A549 (cell line): ENCODE results near the gene GRPEL2. TPM values are rescaled to one million over a fixed set of nuclear protein-coding genes. Genes with fewer than 3 reads are reported as not detected.

Source experiments
- ATAC-seq, 2 experiments: fragments of 200-7000 bp in 1 of 2; fragments of >200 bp in 1 of 2; cut with Nextera tagmentation in 1 of 2; cut with Tn5 transposase in 1 of 2; 3 replicates each; pipeline versions ENCODE4 v1.8.0 to v1.9.1; 2018 to 2020; ENCODE audit warnings: mild to moderate bottlenecking in 1 of 2, moderate library complexity in 1 of 2
- CTCF ChIA-PET: fragments of 300-600 bp; sonication (Branson Sonifier 250); formaldehyde crosslinking; extraction: SDS; loops from one replicate; lab custom pipeline; 2021; ENCODE audit warnings: antibody characterized with exemption, inconsistent platforms; lab: Yijun Ruan, JAX
- POLR2A ChIA-PET: fragments of 350-600 bp; formaldehyde crosslinking; extraction: SDS; loops from one replicate; lab custom pipeline; 2021; ENCODE audit warnings: antibody characterized with exemption, inconsistent platforms; lab: Yijun Ruan, JAX
- DNase-seq, 2 experiments: peaks; one replicate each; pipeline versions ENCODE4 v3.0.0 to v3.0.0-alpha.2; 2011 to 2016; ENCODE audit warnings: low read depth in 1 of 2, low spot score in 1 of 2
- FAIRE-seq: peaks from 2 replicates; lab custom pipeline; 2011; peaks lifted over from hg19 to GRCh38; lab: Jason Lieb, UNC
- H3K27ac ChIP-seq, 2 experiments: fragments of >200 bp; sonication (Bioruptor Twin); formaldehyde crosslinking; 3 replicates each; pipeline ENCODE4 v1.5.1; 2016 to 2017
- H3K4me1 ChIP-seq: fragments of >200 bp; sonication (Bioruptor Twin); formaldehyde crosslinking; 3 replicates; pipeline ENCODE4 v1.6.1; 2016
- H3K4me2 ChIP-seq: fragments of >200 bp; sonication (Bioruptor Twin); formaldehyde crosslinking; 3 replicates; pipeline ENCODE4 v1.6.1; 2016
- H3K4me3 ChIP-seq: fragments of >200 bp; sonication (Bioruptor Twin); formaldehyde crosslinking; 3 replicates; pipeline ENCODE4 v1.5.1; 2016
- H3K9me3 ChIP-seq: fragments of >200 bp; sonication (Bioruptor Twin); formaldehyde crosslinking; 3 replicates; pipeline ENCODE4 v1.6.1; 2016
- ATOH8 ChIP-seq: fragments of 250-450 bp; sonication (Bioruptor Pico); IDR thresholded peaks from 2 replicates; pipeline ENCODE4 v1.5.0; 2020; ENCODE audit warnings: low read depth, mild to moderate bottlenecking, moderate library complexity
- BCL3 ChIP-seq: fragments of >200 bp; sonication (Bioruptor Twin); formaldehyde crosslinking; IDR thresholded peaks from 3 replicates; pipeline ENCODE4 v1.6.1; 2016
- CHD4 ChIP-seq: fragments of 200-600 bp; sonication (generic); IDR thresholded peaks from 2 replicates; pipeline ENCODE4 v1.6.1; 2016; ENCODE audit warnings: antibody characterized with exemption, mild to moderate bottlenecking, borderline replicate concordance
- EHF ChIP-seq: fragments of 250-450 bp; sonication (Bioruptor Pico); IDR thresholded peaks from 2 replicates; pipeline ENCODE4 v1.5.0; 2020; ENCODE audit warnings: mild to moderate bottlenecking
- ELK1 ChIP-seq: fragments of 150-350 bp; IDR thresholded peaks from 2 replicates; pipeline ENCODE4 v1.6.1; 2014; ENCODE audit warnings: low read depth, mild to moderate bottlenecking, low read length
- EP300 ChIP-seq, 2 experiments: fragments of >200 bp; sonication (Bioruptor Twin); formaldehyde crosslinking; IDR thresholded peaks; 2 replicates in 1 of 2; 3 replicates in 1 of 2; pipeline ENCODE4 v1.6.1; 2016 to 2017
- HDAC2 ChIP-seq: fragments of 200-600 bp; sonication (generic); IDR thresholded peaks from 2 replicates; pipeline ENCODE4 v1.6.1; 2016
- HES2 ChIP-seq: fragments of >200 bp; sonication (Bioruptor Twin); formaldehyde crosslinking; IDR thresholded peaks from 2 replicates; pipeline ENCODE4 v1.6.1; 2016
- HEYL ChIP-seq: fragments of 250-450 bp; sonication (Bioruptor Pico); IDR thresholded peaks from 2 replicates; pipeline ENCODE4 v1.8.0; 2021; ENCODE audit warnings: mild to moderate bottlenecking, moderate library complexity
- JUN ChIP-seq, 2 experiments: fragments of >200 bp; sonication (Bioruptor Twin); formaldehyde crosslinking; IDR thresholded peaks; 2 replicates in 1 of 2; 3 replicates in 1 of 2; pipeline ENCODE4 v1.6.1; 2016 to 2017
- JUNB ChIP-seq: fragments of >200 bp; sonication (Bioruptor Twin); formaldehyde crosslinking; IDR thresholded peaks from 2 replicates; pipeline ENCODE4 v1.6.1; 2016
- KDM1A ChIP-seq: fragments of 200-600 bp; sonication (generic); IDR thresholded peaks from 2 replicates; pipeline ENCODE4 v1.6.1; 2016; ENCODE audit warnings: low read depth, mild to moderate bottlenecking
- MAZ ChIP-seq: fragments of 150-350 bp; IDR thresholded peaks from 2 replicates; pipeline ENCODE4 v1.6.1; 2014; ENCODE audit warnings: antibody characterized with exemption, low read depth, low read length, borderline replicate concordance
- NPAS2 ChIP-seq: fragments of 250-450 bp; sonication (Bioruptor Pico); IDR thresholded peaks from 2 replicates; pipeline ENCODE4 v1.8.0; 2022; ENCODE audit warnings: mild to moderate bottlenecking, moderate library complexity, borderline replicate concordance
- POLR2A ChIP-seq: IDR thresholded peaks from 2 replicates; pipeline ENCODE4 v1.6.1; 2012; ENCODE audit warnings: mild to moderate bottlenecking, low read length
- POLR2AphosphoS2 ChIP-seq: conservative IDR thresholded peaks from 2 replicates; pipeline ENCODE4 v1.6.1; 2012; ENCODE audit warnings: low read length, improper control_type of control experiment, inconsistent platforms
- RCOR1 ChIP-seq: fragments of 150-350 bp; IDR thresholded peaks from 2 replicates; pipeline ENCODE4 v1.6.1; 2014; ENCODE audit warnings: antibody characterized with exemption, low read length, low read depth
- RFX5 ChIP-seq: fragments of 450-650 bp; IDR thresholded peaks from 2 replicates; pipeline ENCODE4 v1.7.1; 2014; ENCODE audit warnings: antibody characterized with exemption, mild to moderate bottlenecking, moderate library complexity
- SREBF2 ChIP-seq: fragments of 450-650 bp; IDR thresholded peaks from 2 replicates; pipeline ENCODE4 v1.6.1; 2014; ENCODE audit warnings: mild to moderate bottlenecking, moderate library complexity
- USF2 ChIP-seq: fragments of 450-650 bp; IDR thresholded peaks from 2 replicates; pipeline ENCODE4 v1.6.1; 2014; ENCODE audit warnings: antibody characterized with exemption
- ZFP36 ChIP-seq: fragments of 450-650 bp; IDR thresholded peaks from 2 replicates; pipeline ENCODE4 v1.6.1; 2014; ENCODE audit warnings: borderline replicate concordance; ENCODE audit not compliant: partially characterized antibody
- WGBS: methylation state at CpG from one replicate; pipeline ENCODE4 v1.1.6; 2017; ENCODE audit errors: missing lambda C conversion rate; 5-methylcytosine and 5-hydroxymethylcytosine counted together
- polyA plus RNA-seq, 4 experiments: library from polyadenylated mRNA; depleted of rRNA in 3 of 4; stranded (reverse); fragments of >200 nt; fragmentation: RNase III in 1 of 4; extraction: RNeasy Plus Mini Kit Qiagen cat#74134 plus additional on column Dnase treatment in 1 of 4; gene quantifications; 2 replicates in 3 of 4; 3 replicates in 1 of 4; pipeline ENCODE4 v1.2.3, GENCODE V29; 2011 to 2017

GRPEL2 gene
- polyA plus RNA-seq, 2 of the 4 experiments (the other 2 are of a cell fraction): 10.4 to 26.4 TPM

GRCh38 chr5:149365418-149365817, 20.1 kb downstream of the GRPEL2 start:
- Histone ChIP-seq H3K9me3 (no peaks in the 10 kb centered on the region), H3K27ac (no peak overlapping the region), H3K4me2 (no peak overlapping the region), H3K4me1 (peaks cover 4% of the 10 kb centered on the region; the same call in 1 of the 3 replicates), H3K4me3 (no peak overlapping the region)
- FAIRE-seq (no peak), ATAC-seq (no peak), DNase-seq (no peak)
- TF ChIP-seq RFX5 (no peak), POLR2AphosphoS2 (no peak), RCOR1 (no peak), SREBF2 (no peak), MAZ (no peak), JUNB (no peak), EP300 (IDR thresholded peaks at IDR 0.05) (no peak), HES2 (no peak), POLR2A (no peak), NPAS2 (CRISPR knock-in tag) (no peak), USF2 (no peak), ELK1 (no peak), KDM1A (no peak), BCL3 (no peak)
- POLR2A ChIA-PET: interaction anchor here (1.1 kb wide), 1 partner anchor 20 kb away, joined by 4 read pairs; the partner anchor contains the start of gene GRPEL2
- 80% methylated on average over 6 of the region's 6 CpGs for WGBS
- CTCF ChIA-PET: interaction anchor here (0.9 to 44.9 kb wide), 12 partner anchors 10 to 252 kb away, joined by 3 to 1709 read pairs (median 20); partner anchors contain the start of genes ABLIM3, CSNK1A1 and IL17B

GRCh38 chr5:149366169-149366729, 20.9 kb downstream of the GRPEL2 start:
- ATAC-seq (no peak), DNase-seq (no peak), FAIRE-seq (no peak)
- no peak overlapping the region for H3K4me3 ChIP-seq
- no peak overlapping the region for H3K27ac ChIP-seq
- H3K4me1 ChIP-seq: peaks cover 4% of the 10 kb centered on the region; the same call in 1 of the 3 replicates
- no peaks in the 10 kb centered on the region for H3K9me3 ChIP-seq
- TF ChIP-seq ATOH8 (CRISPR knock-in tag) (no peak), EHF (no peak), ZFP36 (no peak), HES2 (no peak), USF2 (no peak), RFX5 (no peak), JUN (IDR thresholded peaks at IDR 0.05) (no peak), HDAC2 (no peak), HEYL (CRISPR knock-in tag) (no peak), CHD4 (no peak), POLR2A (no peak)
- TF ChIP-seq, all 56 proteins: peak for 0
- 100% methylated on average over 1 of the region's 1 CpG for WGBS
- no peak overlapping the region for H3K4me2 ChIP-seq
- ChIA-PET CTCF (interaction anchor here (0.7 to 44.9 kb wide), 17 partner anchors 10 to 251 kb away, joined by 3 to 1709 read pairs (median 8); partner anchors contain the start of genes ABLIM3, CSNK1A1, GRPEL2 and IL17B), POLR2A (interaction anchor here (1.1 kb wide), 1 partner anchor 21 kb away, joined by 4 read pairs; the partner anchor contains the start of gene GRPEL2)
